Kidney capillary endothelial cell (primary cell): ENCODE measurements around the gene PHKA1.
"Not testable (repeated sequence)": the region's sequence is repeated elsewhere in the genome, so short reads cannot be mapped to it uniquely, and the experiment has no call there.

ENCODE experiments used
- DNase-seq: peaks from one replicate; pipeline ENCODE4 v3.0.0-alpha.2; 2018; ENCODE audit warnings: low spot score

Gene PHKA1

DNA sequence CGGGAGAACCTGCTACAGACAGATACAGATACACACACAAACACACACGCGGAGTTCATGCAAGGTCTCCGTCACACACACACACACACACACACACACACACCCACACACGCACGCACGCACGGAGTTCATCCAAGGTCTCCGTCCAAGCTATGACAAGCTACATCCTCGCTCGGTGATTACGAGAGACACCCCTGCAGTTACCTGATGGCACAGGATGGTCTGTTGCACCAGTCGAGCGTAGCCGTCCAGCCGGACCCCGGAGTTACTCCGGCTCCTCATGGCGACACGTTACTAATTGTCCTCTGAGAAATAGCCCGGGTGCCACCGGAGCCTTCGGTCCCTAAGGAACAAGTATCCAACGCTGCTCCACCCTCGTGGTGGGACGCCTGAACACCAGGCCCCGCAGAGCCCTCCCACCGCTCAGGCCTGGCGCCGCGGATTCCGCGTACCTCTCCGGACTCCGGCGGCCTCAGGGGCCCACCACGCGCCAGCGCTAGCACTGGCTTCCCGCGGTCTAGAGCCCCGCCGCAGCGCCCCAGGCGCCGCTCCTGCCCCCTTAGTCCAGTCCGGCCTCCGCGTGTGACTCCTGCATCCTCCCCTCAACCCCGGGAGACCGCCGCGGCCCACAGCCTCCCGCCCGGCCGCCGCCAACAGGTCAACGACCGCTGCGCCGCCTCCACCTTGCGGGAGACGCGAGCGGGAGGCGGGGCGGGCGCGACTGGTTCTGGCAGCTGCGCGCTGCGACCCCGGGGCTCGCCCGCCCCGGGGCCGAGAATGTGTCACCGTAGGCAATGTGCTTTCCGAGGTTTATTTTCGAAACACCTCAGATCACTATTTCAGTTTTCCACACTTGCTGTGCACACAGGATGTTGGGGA is at the start of gene PHKA1:
Gene PHKA1, minus strand, starts transcription at position 708 of the 879 bp plus-strand sequence. Its CDS starts 426 bp downstream, at position 282.
- DNase-seq = peak; percentile 7

DNA sequence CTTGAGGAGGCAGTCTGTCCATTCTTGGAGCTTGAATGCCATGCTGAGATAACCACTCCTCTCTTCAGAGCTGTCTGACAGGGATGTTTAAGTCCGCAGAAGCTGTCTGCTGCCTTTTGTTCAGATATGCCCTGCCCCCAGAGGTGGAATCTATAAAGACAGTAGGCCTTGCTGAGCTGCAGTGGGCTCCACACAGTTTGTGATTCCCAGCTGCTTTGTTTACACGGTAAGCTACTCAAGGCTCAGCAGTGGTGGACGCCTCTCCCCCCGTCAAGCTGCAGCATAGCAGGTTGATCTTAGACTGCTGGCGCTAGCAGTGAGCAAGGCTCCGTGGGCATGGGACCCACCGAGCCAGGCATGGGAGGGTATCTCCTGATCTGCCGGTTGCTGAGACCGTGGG is 46.3 kb upstream of the PHKA1 start:
- not testable (repeated sequence) for DNase-seq

DNA sequence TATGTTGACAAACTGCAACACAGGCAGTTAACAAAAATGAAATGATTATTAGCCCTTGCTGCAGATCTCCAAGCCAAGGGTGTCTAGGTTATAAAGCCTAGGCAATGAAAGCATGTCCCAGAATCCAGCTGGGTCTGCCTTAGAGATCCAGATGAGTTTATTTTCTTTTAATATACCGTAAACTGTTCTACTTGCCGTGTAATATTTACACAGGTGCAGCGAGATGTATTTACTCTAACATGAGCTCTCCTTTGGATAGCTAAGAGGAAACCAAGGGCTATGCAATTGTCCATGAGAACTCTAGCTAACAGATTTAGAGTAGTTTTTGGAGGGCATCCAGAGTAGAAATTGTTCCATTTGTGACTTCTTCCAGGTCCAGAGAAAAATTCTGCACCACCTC is 34.4 kb upstream of the PHKA1 start:
- DNase-seq = not testable (repeated sequence)

DNA sequence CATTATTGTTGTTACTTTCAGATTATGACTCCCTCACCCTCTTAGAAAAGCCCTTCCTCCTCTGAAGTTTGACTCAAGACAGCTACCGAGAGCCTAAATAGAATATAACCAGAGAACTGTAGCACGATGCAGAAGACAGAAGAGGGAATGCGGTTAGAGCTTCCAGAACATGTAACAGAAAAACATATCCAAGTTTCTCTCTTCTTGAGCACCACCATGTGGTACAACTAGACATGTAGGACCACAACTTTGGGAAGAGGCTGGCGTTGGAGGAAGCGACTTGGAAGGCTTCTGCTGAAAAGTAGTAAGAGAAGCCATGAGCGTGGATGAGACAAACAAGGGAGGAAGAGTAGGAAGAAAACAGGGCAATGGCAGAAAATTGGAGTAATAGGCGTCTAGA is 31.4 kb upstream of the PHKA1 start:
- not testable (repeated sequence) for DNase-seq

DNA sequence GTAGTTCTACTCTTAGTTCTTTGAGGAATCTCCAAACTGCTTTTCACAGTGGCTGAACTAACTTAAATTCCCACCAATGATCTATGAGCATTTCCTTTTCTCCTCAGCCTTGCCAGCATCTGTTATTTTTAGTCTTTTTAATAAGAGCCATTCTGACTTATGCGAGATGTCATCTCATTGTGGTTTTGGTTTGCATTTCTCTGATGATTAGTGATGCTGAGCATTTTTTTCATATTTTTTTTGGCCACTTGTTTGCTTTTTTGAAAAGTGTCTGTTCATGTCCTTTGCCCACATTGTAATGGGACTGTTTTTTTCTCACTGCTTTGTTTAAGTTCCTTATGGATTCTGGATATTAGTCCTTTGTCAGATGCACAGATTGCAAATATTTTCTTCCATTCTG is 21.5 kb upstream of the PHKA1 start:
- no peak for DNase-seq

DNA sequence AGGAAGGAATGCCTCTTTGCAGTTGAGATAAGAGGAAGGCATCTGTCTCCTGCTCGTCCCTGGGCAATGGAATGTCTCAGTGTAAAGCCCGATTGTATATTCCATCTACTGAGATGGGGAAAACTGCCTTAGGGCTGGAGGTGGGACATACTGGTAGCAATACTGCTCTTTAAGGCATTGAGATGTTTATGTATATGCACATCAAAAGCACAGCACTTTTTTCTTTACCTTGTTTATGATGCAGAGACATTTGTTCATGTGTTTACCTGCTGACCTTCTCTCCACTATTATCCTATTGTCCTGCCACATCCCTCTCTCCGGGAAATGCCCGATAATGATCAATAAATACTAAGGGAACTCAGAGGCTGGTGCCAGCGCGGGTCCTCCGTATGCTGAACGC is 19.5 kb upstream of the PHKA1 start:
- not testable (repeated sequence) for DNase-seq

DNA sequence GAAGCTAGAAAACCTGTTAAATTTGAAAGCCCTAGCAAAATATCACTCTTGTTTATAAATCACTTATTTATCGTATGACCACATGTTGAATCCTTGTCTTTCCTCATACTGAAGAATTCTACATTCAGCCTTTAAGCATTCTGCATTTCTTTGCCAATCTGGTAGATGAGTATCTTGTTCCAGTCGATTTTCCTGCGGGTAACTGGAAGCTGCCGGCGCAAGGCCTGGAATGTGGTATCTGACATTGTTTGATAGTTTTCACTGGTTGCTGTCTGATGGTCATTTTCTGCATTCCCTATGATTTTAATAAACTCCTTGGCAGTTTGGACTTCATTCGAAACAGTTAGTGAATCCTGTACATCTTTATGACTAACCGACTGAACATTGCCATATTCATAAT is 13.7 kb upstream of the PHKA1 start:
- no peak for DNase-seq

DNA sequence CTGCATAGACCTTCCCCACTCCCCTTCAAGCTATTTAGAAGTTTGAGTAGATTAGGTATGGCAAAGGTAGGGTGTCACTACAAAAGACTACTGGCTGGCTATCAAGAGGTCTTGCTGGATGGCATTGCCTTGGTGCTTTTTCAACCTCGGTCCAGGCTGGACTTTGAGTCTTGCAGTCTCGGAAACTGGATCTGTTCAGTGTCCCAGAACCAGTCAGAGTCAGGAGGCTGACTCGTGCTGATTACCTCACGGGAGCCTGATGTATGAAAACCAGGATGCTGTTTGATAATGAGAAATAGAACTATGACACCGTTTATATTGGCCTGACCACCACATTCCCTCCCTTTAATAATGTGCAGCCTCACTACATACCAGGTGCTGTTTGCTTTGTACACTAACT is 2.7 kb upstream of the PHKA1 start:
- DNase-seq = no peak

DNA sequence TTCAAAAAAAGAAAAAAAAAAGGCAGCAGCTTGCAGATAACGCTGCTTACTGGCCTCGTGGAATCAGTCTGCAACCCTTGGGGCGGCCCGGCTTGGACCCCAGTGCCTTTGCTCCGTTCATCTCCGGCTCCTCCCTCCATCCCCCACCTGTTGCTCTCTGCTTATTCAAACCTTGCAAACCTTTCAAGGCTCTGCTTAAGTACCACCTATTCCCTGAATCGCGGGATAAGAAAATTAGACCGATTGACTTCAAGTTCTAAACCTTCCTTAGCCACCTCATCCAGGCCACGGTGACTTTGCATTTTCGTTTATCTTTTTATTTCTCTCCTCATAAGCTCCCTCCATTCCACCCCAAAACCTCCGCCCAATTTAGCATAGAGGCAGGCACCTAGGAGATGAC is 1.4 kb upstream of the PHKA1 start:
- DNase-seq = no peak

DNA sequence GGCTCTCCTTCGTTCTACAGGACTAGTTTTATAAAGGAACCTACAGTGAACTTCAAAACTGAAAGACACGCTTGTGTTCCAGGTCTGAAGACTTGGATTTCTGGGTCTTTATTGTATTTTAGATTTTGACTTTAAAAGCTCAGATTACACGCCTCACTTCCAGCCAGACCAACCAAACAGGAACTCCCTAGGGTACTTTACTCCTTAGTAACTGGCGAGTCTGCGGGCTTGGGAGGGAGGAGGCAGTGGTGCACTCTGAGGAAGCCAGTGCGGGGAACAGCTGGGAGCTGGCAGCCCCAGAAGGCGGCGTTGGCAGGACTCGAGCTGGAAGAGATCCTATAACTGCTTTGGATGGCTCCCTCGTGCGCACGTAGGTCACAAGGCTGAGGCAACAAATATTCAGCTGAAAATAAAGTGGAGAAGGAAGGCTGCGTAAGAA is 391 bp upstream of the PHKA1 start:
- peak; percentile 16 for DNase-seq

DNA sequence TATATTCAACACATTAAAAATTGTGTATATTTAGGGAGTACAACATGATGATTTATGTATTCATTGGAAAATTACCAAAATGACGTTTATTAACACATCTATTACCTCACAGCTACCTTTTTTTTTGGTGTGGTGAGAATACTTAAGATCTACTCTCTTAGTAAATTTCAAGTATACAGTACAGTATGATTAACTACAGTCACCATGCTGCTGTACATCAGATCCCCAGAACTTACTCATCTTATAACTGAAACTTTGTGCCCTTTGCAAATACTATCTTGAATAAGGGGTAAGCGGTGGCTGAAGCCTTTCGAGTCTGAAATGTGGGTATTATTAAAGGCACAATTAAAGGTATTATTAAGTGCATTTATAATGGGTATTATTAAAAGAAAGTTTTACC is 976 bp downstream of the PHKA1 start:
- no peak for DNase-seq

DNA sequence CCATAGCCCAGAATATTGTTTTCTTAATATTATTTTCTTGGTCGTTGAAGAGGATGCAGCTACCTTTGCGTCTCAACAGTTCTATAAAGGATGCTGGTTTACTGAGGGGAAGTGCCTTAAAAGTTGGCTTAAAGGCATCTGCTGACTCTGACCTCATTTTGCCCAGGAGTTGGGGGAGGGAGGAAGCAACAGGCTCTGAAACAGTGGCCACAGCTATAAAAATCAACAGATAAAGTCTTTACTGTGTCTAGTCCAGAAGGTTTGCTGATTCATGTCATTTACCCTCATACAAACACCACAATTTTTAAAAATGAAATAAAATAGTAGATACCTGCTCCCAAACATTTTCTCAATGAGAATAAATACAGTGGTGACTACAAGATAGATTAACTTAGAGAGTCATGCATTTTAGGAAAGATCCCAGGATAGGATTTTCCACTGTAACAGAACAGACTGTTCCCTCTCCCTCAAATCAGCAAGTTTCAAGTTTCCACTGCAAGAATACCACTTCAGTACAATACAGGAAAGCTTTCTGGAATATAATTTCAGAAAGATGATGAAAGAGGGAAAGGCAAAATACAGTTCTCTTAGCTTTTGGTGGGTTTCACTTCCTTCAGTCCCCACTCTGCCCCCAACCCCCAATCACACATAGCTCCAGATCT is 1.9 kb downstream of the PHKA1 start:
- no peak for DNase-seq

DNA sequence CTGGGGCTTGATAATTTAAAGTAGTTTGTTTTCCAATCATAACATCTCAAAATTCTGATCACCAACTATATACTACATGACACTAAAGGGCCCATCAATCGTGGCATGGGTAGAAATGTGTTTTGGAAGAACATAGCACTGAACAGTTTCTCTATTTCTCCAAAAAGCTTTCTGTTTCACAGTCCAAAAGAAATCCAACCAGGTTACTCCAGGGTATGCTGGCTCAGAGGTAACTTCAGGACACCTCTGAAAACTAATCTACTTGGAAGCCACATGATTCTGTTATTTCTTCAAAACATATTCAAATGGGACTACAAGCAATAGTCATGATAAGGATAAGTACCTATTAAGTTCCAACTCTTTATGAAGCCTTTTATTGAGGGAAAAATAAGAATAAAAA is 8.3 kb downstream of the PHKA1 start:
- no peak for DNase-seq

DNA sequence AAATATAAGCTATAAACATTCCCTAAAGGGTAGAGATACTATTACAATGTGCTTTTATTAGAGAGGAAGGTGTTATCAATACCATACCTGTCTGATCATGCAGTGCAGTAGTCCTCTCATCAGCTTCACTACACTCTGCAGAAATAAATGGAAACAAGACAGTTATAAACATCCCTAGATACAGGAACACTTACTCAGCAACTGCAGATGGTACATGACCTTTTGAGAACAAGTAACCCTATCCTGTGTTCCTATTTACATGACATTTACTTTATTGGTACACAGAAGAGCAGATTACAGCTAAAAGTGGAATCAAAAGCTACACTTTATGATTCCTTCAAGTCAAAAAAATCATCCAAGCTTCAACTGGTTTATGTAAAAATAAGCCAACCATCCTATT is 9.0 kb downstream of the PHKA1 start:
- no peak for DNase-seq

DNA sequence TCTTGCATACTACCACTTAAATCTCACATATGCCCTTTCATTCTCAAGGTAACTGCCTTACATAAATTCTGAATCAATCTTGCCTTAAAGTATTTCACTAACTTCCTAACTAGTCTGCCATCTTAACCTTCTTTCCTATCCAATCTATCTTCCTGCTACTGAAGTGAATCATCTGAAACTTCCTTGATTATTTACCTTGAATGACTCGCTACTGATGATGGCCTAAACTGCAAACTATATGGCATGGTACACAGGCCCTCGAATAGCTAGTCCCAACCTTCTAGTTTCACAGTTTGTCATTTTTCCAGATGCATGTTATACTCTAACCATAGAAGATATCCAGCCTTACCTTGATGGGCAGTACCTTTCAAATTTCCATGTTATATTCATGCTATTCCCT is 19.9 kb downstream of the PHKA1 start:
- no peak for DNase-seq

DNA sequence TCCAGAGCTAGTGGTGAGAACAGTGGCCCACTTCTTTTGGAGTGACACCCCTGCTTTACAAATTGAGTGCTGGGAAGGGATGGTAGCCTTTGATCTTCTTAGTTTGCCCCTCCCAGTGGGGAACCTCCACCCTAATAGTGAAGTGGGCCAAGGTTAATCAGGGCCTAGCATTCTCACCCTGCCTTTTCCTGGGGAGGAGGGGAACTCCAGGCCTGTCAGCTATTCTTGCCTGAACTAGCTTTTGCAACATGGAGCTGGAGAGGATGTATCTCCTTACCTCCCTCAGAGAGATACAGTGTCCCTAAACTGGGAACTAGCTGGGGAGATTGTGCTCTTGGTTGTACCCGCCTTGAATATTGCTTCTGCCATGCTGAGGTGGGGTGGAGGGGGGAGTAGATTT is 20.6 kb downstream of the PHKA1 start:
- DNase-seq = no peak

DNA sequence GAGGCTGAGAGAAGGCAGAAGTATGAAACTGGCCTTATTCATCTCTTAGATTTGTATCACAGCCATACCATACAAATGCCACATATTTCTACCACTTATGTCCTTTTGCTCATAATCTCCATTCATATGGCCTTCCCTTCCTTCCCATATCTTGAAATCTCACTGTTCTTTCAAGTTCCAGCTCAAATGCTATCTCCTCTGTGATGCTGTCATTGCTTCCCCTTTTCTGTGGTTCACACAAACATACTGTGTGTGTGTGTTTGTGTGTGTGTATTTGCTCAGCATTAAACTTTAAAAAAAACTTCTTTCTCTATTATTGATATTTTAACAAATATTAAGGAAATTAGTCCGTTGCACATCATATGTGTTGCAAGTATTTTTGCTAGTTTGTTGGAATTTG is 26.7 kb downstream of the PHKA1 start:
- DNase-seq = no peak

DNA sequence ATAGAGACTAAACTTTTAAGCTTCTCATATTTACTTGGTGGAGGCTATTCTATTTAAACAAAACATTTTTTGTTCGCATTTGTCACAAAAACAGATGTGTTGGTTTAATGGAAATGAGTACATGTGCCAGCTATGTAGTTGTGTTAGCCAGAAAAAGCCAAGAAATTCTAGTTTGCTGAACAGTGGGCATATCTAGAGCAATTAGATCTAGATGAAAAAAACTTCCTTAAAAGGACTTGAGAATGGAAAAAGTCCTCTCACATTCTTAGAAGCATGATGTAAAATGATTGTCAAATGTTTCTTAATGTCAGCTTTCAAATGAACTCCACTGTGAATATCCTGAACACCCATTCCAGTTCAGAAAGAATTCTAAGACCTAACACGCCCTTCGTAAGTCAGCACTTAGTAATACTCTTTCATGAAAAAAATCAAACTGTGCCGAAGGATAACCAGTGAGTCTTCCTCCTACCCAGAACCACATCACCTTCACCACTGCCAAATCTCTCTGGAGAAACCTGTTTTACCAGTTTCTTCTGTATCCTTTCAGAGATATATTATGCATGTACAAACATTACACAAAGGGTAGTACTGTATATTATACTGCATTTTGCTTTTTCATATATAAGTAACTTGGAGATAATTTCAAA is 28.2 kb downstream of the PHKA1 start:
- no peak for DNase-seq

DNA sequence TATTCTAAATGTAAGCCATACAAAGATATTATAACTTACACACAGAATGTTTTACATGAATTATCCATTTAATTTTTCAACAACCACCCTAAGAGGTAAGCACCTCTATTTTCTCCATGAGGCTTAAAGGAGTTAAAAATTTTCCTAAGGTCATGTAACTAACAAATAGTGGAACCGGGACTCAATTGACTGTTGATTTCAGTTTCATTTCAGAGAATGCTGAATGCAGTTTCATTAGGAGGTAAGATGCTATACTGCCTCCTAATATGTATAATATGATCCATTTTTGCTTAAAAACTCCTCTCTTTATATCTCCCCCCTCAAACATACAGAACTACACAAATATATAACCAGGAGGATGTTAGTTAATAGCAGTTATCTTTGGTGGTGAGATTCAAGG is 29.1 kb downstream of the PHKA1 start:
- no peak for DNase-seq

DNA sequence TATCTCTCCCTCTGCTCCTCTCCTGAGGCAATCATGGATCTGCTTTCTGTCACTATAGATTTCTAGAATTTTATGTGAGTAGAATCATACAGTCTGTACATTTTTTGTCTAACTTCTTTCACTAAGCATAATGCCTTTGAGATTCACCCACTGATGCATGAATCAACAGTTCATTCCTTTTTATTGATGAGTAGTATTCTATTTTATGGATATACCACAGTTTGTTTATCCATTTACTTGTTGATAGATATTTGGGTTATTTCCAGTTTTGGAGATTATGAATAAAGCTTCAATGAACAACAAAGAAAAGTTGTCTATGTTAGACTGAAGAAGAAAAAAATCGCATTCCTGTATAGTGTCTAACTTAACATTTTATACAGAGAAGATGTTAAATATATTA is 30.5 kb downstream of the PHKA1 start:
- no peak for DNase-seq

DNA sequence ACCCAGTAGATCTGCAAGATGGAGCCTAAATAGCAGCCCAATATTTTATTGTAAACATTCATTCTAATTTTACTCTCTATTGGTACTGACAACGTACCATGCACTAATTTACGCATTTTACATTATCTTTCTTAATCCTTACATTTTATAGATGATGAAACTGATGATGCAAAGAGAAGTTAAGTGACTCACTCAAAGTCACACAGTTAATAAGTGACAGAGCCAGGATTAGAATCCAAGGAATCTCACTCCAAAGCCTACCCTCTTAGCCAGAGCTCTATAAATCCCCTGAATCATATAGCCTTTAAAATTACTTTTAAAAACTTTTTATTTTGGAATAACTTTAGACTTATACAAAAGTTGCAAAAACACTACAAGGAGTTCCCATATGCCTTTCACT is 37.6 kb downstream of the PHKA1 start:
- no peak for DNase-seq

DNA sequence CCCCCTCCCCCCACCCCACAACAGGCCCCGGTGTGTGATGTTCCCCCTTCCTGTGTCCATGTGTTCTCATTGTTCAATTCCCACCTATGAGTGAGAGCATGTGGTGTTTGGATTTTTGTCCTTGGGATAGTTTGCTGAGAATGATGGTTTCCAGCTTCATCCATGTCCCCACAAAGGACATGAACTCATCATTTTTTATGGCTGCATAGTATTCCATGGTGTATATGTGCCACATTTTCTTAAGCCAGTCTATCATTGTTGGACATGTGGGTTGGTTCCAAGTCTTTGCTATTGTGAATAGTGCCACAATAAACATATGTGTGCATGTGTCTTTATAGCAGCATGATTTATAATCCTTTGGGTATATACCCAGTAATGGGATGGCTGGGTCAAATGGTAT is 40.2 kb downstream of the PHKA1 start:
- DNase-seq = not testable (repeated sequence)

DNA sequence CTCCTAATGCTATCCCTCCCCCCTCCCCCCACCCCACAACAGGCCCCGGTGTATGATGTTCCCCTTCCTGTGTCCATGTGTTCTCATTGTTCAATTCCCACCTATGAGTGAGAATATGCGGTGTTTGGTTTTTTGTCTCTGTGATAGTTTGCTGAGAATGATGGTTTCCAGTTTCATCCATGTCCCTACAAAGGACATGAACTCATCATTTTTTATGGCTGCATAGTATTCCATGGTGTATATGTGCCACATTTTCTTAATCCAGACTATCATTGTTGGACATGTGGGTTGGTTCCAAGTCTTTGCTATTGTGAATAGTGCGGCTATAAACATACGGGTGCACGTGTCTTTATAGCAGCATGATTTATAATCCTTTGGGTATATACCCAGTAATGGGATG is 44.6 kb downstream of the PHKA1 start:
- DNase-seq = not testable (repeated sequence)
